RPMI8226 (cell line): ENCODE measurements around the gene KIF25.
A peak's percentile ranks its signal among the peaks of the same experiment; 100 is the strongest.

ENCODE experiments used
- DNase-seq: peaks from one replicate; pipeline ENCODE4 v3.0.0-alpha.2; 2015

KIF25 gene

GRCh38 chr6:168053086-168053956 lies 55.9 kb downstream of the KIF25 start:
- DNase-seq = no peak

DNA sequence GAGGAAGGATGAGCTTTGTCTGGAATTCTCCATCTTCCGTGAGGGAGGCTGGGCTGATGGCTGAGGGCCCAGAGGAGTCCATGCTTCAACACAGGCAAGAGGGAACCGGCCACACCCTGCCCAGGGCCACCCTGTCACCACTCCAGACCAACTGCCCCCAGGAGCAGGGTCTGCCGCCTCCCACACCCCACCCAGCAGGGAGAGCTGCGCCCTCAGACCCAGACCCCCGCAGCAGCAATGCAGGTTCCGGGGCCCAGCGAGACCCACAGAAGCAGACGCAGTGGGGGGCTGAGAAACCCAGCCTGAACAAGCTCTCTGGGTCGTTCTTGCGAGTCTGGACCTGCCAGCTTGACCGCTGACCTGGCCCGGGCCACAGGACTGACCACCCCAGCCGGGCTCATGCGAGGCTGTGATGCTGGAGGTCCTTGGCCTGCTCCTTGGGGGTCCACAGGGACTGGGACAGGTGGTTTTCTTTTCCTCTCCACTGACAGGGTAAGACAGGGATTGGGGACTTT lies 56.5 kb downstream of the KIF25 start:
- DNase-seq = no peak

DNA sequence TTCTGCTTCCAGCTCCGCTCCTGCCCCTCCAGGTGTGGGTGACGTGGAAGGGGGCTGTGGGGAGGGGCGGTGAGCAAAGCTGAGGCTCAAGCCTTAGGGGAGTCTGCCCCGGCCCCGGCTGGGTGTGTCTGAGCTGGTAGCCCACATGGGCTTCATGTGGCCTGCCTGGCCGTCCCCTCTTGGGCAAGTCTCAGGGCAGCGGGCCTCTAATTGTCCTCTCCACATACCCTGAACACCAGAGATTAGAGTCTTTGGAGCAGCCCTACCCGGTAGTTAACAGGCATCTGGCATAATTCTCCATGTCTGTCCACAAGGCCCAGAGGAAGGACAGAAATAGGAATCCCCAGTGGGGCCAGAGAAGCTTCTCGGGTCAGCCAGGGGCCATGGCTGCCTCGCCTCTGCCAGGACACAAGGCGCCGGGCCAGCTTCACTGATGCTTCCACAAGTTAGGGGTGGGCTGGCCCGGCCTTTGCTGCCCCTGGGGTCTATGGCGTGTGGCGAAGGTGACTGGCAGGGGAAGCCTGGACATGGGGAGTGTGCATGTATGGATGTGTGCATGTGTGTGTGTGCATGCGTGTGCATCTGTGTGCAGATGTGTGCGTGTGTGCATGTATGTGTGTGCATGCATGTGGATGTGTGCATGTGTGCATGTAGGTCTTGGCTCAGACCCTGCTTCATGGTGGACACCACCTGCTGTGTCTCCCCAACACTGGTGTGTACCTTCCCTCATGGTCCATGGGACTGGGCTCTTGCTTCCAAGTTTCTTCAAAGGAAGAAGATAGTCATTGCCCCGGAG lies 57.5 kb downstream of the KIF25 start:
- DNase-seq = no peak

GRCh38 chr6:168055696-168056489 lies 58.4 kb downstream of the KIF25 start:
- no peak for DNase-seq

GRCh38 chr6:168056892-168057527 lies 59.5 kb downstream of the KIF25 start:
- DNase-seq = no peak

- no peak for DNase-seq
Observed at GRCh38 chr6:168057836-168058235, 60.4 kb downstream of the KIF25 start.

GRCh38 chr6:168058691-168059551 lies 61.5 kb downstream of the KIF25 start:
- peak; percentile 72 for DNase-seq

- peak; percentile 47 for DNase-seq
Observed at GRCh38 chr6:168060521-168060931, 63.1 kb downstream of the KIF25 start.

GRCh38 chr6:168061269-168062210 lies 64.1 kb downstream of the KIF25 start:
- DNase-seq = peak; percentile 68

- DNase-seq = no peak
Observed at GRCh38 chr6:168062346-168063289, 65.1 kb downstream of the KIF25 start.

DNA sequence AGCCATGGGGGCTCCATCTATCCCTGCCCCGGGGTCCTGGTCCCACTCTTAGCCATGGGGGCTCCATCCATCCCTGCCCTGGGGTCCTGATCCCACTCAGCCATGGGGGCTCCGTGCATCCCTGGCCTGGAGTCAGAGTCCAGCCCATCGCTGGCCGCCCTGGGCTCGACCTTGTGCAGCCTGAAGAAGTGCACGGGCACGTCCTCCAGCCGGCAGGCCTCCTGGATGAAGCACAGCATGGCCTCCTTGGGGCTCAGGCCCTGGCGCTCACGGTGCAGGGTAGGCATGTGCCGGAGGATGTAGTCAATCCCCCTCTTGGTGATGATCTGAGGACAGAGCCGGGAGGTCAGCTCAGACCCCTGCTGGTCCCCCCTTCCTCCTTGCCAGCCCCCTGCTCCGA lies 66.0 kb downstream of the KIF25 start:
- DNase-seq = no peak

DNA sequence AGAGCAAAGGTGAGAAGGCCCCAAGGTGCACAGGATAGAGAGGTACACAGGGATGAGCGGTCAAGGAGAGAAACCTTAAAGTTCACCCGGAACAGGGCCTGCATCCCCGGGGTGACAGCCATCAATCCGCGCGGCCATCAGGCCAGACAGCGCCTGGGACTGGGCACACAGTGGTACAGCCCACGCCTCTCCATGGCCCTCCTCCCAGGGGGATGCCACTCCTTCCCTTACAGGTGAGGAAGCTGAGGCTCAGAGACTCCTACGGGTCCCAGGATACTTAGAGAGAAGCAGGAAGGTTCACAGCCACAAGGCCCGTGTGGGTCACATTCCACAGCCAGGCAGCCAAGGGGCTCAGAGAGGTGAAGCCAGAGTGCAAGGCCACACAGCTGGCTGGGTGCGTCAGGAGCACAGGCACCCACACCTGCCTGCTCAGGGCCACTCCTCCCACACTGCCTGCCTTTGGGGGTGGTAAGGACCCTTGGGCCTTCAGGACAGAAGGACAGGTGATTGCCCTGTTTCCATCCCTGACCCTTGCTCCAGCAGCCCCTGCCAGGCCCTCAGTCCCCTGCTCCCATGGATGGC lies 66.8 kb downstream of the KIF25 start:
- DNase-seq = no peak

- DNase-seq = peak; percentile 64
Observed at GRCh38 chr6:168067081-168067759, 69.7 kb downstream of the KIF25 start.

- DNase-seq = no peak
Observed at GRCh38 chr6:168070804-168071203, 73.3 kb downstream of the KIF25 start.

GRCh38 chr6:168071620-168072019 lies 74.1 kb downstream of the KIF25 start:
- peak; percentile 32 for DNase-seq

- no peak for DNase-seq
Observed at GRCh38 chr6:168072261-168072660, 74.8 kb downstream of the KIF25 start.

GRCh38 chr6:168072730-168073129 lies 75.3 kb downstream of the KIF25 start:
- DNase-seq = no peak
